ENCODE measurements around the gene CHST14.
"Not testable (repeated sequence)": the region's sequence is repeated elsewhere in the genome, so short reads cannot be mapped to it uniquely, and the experiment has no call there.

CHST14 gene

GRCh38 chr15:40441565-40442531 is 28.9 kb upstream of the CHST14 start:
- no peak for DNase-seq

GRCh38 chr15:40443255-40443654 is 27.5 kb upstream of the CHST14 start:
- no peak for DNase-seq

- no peak for DNase-seq
Measured at GRCh38 chr15:40443846-40444245, 26.9 kb upstream of the CHST14 start.

- no peak for DNase-seq
Measured at GRCh38 chr15:40444736-40445135, 26.0 kb upstream of the CHST14 start.

GRCh38 chr15:40445421-40445922 is 25.3 kb upstream of the CHST14 start:
- no peak for DNase-seq

- no peak for DNase-seq
Measured at GRCh38 chr15:40446144-40446543, 24.6 kb upstream of the CHST14 start.

- DNase-seq: no peak
Measured at GRCh38 chr15:40448354-40448753, 22.4 kb upstream of the CHST14 start.

GRCh38 chr15:40449275-40449674 is 21.5 kb upstream of the CHST14 start:
- no peak for DNase-seq

GRCh38 chr15:40450047-40450446 is 20.7 kb upstream of the CHST14 start:
- DNase-seq: no peak

- DNase-seq: no peak
Measured at GRCh38 chr15:40451527-40452158, 19.1 kb upstream of the CHST14 start.

GRCh38 chr15:40452296-40453090 is 18.3 kb upstream of the CHST14 start:
- DNase-seq: no peak

GRCh38 chr15:40453941-40454340 is 16.8 kb upstream of the CHST14 start:
- not testable (repeated sequence) for DNase-seq

GRCh38 chr15:40454904-40455391 is 15.8 kb upstream of the CHST14 start:
- no peak for DNase-seq

- DNase-seq: no peak
Measured at GRCh38 chr15:40456299-40456712, 14.5 kb upstream of the CHST14 start.

GRCh38 chr15:40456738-40457137 is 14.0 kb upstream of the CHST14 start:
- DNase-seq: no peak

- no peak for DNase-seq
Measured at GRCh38 chr15:40458495-40459371, 12.1 kb upstream of the CHST14 start.

- DNase-seq: no peak
Measured at GRCh38 chr15:40459391-40460015, 11.3 kb upstream of the CHST14 start.

GRCh38 chr15:40460404-40460803 is 10.4 kb upstream of the CHST14 start:
- DNase-seq: no peak

GRCh38 chr15:40461958-40462357 is 8.8 kb upstream of the CHST14 start:
- DNase-seq: no peak

GRCh38 chr15:40463279-40463678 is 7.5 kb upstream of the CHST14 start:
- DNase-seq: no peak

- no peak for DNase-seq
Measured at GRCh38 chr15:40463886-40464545, 6.8 kb upstream of the CHST14 start.
